K562 (cell line): ENCODE results near the gene SMARCA4. TPM values are rescaled to one million over a fixed set of nuclear protein-coding genes. Genes with fewer than 3 reads are reported as not detected.

Experiments used
- AFF4 ChIP-seq: sonication (generic); formaldehyde crosslinking; IDR thresholded peaks from 2 replicates; pipeline ENCODE4 v1.8.0; 2023; ENCODE audit warnings: mild to moderate bottlenecking, missing genetic modification reagents
- CEBPZ ChIP-seq: fragments of 150-350 bp; IDR thresholded peaks from 2 replicates; pipeline ENCODE4 v1.6.1; 2014; ENCODE audit warnings: low read depth, mild to moderate bottlenecking, low read length, borderline replicate concordance
- E4F1 ChIP-seq: fragments of 250-450 bp; sonication (Bioruptor Pico); IDR thresholded peaks from 2 replicates; pipeline ENCODE4 v1.5.0; 2021; ENCODE audit warnings: mild to moderate bottlenecking, borderline replicate concordance
- HDAC6 ChIP-seq: IDR thresholded peaks from 2 replicates; pipeline ENCODE4 v1.6.1; 2012; ENCODE audit warnings: low read depth, mild to moderate bottlenecking, control low read depth, inconsistent platforms, low read length, moderate library complexity
- MYNN ChIP-seq, 2 experiments: sonication (generic); formaldehyde crosslinking in 1 of 2; IDR thresholded peaks; 2 replicates each; pipeline versions ENCODE4 v1.5.0 to v1.6.1; 2016 to 2020; ENCODE audit warnings: antibody characterized with exemption in 1 of 2, missing genetic modification reagents in 1 of 2
- POLR2B ChIP-seq: fragments of 450-650 bp; IDR thresholded peaks from 2 replicates; pipeline ENCODE4 v1.6.1; 2018; ENCODE audit warnings: low read depth; ENCODE audit not compliant: partially characterized antibody
- PRPF4 ChIP-seq: fragments of 200-400 bp; formaldehyde crosslinking; IDR thresholded peaks from one replicate; pipeline ENCODE4 v1.6.1; 2017; ENCODE audit warnings: low read length, low read depth, mild to moderate bottlenecking; ENCODE audit not compliant: insufficient read depth, poor library complexity, severe bottlenecking
- RBM25 ChIP-seq: fragments of 200-400 bp; formaldehyde crosslinking; IDR thresholded peaks from 2 replicates; pipeline ENCODE4 v1.6.1; 2018; ENCODE audit warnings: low read length, low read depth, moderate library complexity; ENCODE audit not compliant: severe bottlenecking
- SMARCB1 ChIP-seq: IDR thresholded peaks from 2 replicates; pipeline ENCODE4 v1.6.1; 2011; ENCODE audit warnings: improper control_type of control experiment, low read depth; ENCODE audit not compliant: insufficient read length
- SPI1 ChIP-seq: IDR thresholded peaks from 2 replicates; pipeline ENCODE4 v1.6.1; 2011; ENCODE audit warnings: low read depth, low read length, control low read depth, borderline replicate concordance
- SRSF3 ChIP-seq: fragments of 200-400 bp; formaldehyde crosslinking; IDR thresholded peaks from 2 replicates; pipeline ENCODE4 v1.6.1; 2016; ENCODE audit warnings: mild to moderate bottlenecking, low read length, moderate library complexity; ENCODE audit not compliant: insufficient read depth
- TSC22D4 ChIP-seq: fragments of 450-650 bp; IDR thresholded peaks from 2 replicates; pipeline ENCODE4 v1.6.1; 2016; ENCODE audit warnings: missing genetic modification characterization, missing biosample characterization, control low read depth
- ZNF133 ChIP-seq: fragments of 250-450 bp; sonication (Bioruptor Pico); IDR thresholded peaks from 2 replicates; pipeline ENCODE4 v1.4.0; 2020; ENCODE audit warnings: mild to moderate bottlenecking
- ZNF41 ChIP-seq: fragments of 250-450 bp; sonication (Bioruptor Pico); conservative IDR thresholded peaks from 2 replicates; pipeline ENCODE4 v1.4.0; 2020; ENCODE audit warnings: mild to moderate bottlenecking
- ZNF511 ChIP-seq: sonication (generic); formaldehyde crosslinking; IDR thresholded peaks from 2 replicates; pipeline ENCODE4 v1.8.0; 2022; ENCODE audit warnings: mild to moderate bottlenecking, missing genetic modification reagents
- ZNF551 ChIP-seq: fragments of 250-450 bp; sonication (Bioruptor Pico); IDR thresholded peaks from 2 replicates; pipeline ENCODE4 v1.5.0; 2021; ENCODE audit warnings: mild to moderate bottlenecking, moderate library complexity
- polyA plus RNA-seq, 8 experiments: library from polyadenylated mRNA; depleted of rRNA in 4 of 8; stranded (reverse) in 5 of 8; unstranded in 3 of 8; fragments of >200 nt; fragmentation: Nextera tagmentation in 2 of 8; fragmentation: Illumina TruSeq in 1 of 8; extraction: Ambion mirVana in 2 of 8; extraction: Trizol in 1 of 8; gene quantifications; 2 replicates each; pipeline versions ENCODE4 v1.2.1 to v1.2.3, GENCODE V29; 2011 to 2014; ENCODE audit warnings: inconsistent platforms in 1 of 8, missing spikeins in 1 of 8
- total RNA-seq, 7 experiments: library from RNA; depleted of rRNA in 6 of 7; stranded (reverse); fragments of >200 nt in 6 of 7; fragmentation: Illumina TruSeq in 2 of 7; extraction: Trizol in 2 of 7; gene quantifications; 2 replicates each; pipeline versions ENCODE4 v1.2.1 to v1.2.3, GENCODE V29; 2011 to 2021; ENCODE audit warnings: low replicate concordance in 1 of 7

Gene SMARCA4
- total and polyA plus RNA-seq, 9 of the 15 experiments (the other 6 are each of a cell fraction or from before 2014, with no cell fraction given), result 19.3 to 207 (median 52.1) TPM

- no peak for TF ChIP-seq ZNF511 (CRISPR knock-in tag)
- TF ChIP-seq ZNF551 (CRISPR knock-in tag), result no peak
- no peak for TF ChIP-seq E4F1
- TF ChIP-seq RBM25, result no peak
- no peak for TF ChIP-seq POLR2B
- TF ChIP-seq SPI1, result 0 out of 2 replicates have a peak, but pooled peaks have one; percentile 22
- no peak for TF ChIP-seq ZNF133 (CRISPR knock-in tag)
- no peak for TF ChIP-seq TSC22D4 (tag)
- peak; percentile 51 for TF ChIP-seq PRPF4
- TF ChIP-seq MYNN (IDR thresholded peaks at IDR 0.05), result 0 out of 2 replicates have a peak, but pooled peaks have one; percentile 12
- no peak for TF ChIP-seq MYNN (CRISPR knock-in tag; IDR thresholded peaks at IDR 0.05)
- peak; percentile 11; the same call in 1 of the 2 replicates for TF ChIP-seq AFF4 (CRISPR knock-in tag)
- no peak for TF ChIP-seq ZNF41 (CRISPR knock-in tag)
- TF ChIP-seq SMARCB1, result no peak
- no peak for TF ChIP-seq HDAC6
- TF ChIP-seq CEBPZ, result no peak
- TF ChIP-seq SRSF3, result no peak
Observed at GRCh38 chr19:11090264-11090996, 129.6 kb downstream of the SMARCA4 start (continued).
